Activated CD8-positive, alpha-beta T cell treated with anti-CD3 and anti-CD28 coated beads for 36 hours (primary cell): Measurements from ENCODE around the gene BHLHE23. TPM values are rescaled to one million over a fixed set of nuclear protein-coding genes. Genes with fewer than 3 reads are reported as not detected.
A peak's percentile ranks its signal among the peaks of the same experiment; 100 is the strongest.

ENCODE experiments used
- ATAC-seq: fragments of 200-7000 bp; cut with Tn5 transposase; one replicate; pipeline ENCODE4 v1.10.0; 2021; ENCODE audit warnings: mild to moderate bottlenecking, moderate library complexity
- CTCF ChIA-PET: fragments of 350-600 bp; sonication (Branson Sonifier 250); formaldehyde crosslinking; loops from one replicate; lab custom pipeline; 2021; ENCODE audit warnings: antibody characterized with exemption; lab: Charles Lee
- POLR2A ChIA-PET: fragments of 350-600 bp; sonication (Branson Sonifier 250); formaldehyde crosslinking; loops from one replicate; lab custom pipeline; 2021; ENCODE audit warnings: antibody characterized with exemption; lab: Charles Lee
- DNase-seq: peaks from one replicate; pipeline ENCODE4 v3.0.0-alpha.2; 2020
- H3K27ac Mint-ChIP-seq: one replicate; pipeline ENCODE4 v1.8.0; 2021; ENCODE audit warnings: mild to moderate bottlenecking, mixed read lengths
- H3K27me3 Mint-ChIP-seq: one replicate; pipeline ENCODE4 v1.8.0; 2021; ENCODE audit warnings: mixed read lengths
- H3K36me3 Mint-ChIP-seq: one replicate; pipeline ENCODE4 v1.8.0; 2021; ENCODE audit warnings: low read depth, mixed read lengths
- H3K4me1 Mint-ChIP-seq: one replicate; pipeline ENCODE4 v1.8.0; 2021; ENCODE audit warnings: low read depth, mixed read lengths
- H3K4me3 Mint-ChIP-seq: one replicate; pipeline ENCODE4 v1.8.0; 2021; ENCODE audit warnings: mild to moderate bottlenecking, moderate library complexity, mixed read lengths
- H3K9me3 Mint-ChIP-seq: one replicate; pipeline ENCODE4 v1.8.0; 2021; ENCODE audit warnings: mixed read lengths
- intact Hi-C: fragments of 100-400 bp; cut with micrococcal nuclease; formaldehyde crosslinking; loops from one replicate; pipeline ENCODE4 v1.10.0; 2022
- total RNA-seq, 2 experiments: library from RNA; stranded (reverse); gene quantifications; one replicate each; pipeline ENCODE4 v1.2.3, GENCODE V29; 2021
- TF ChIP-seq, protein P1 (sequence below): fragments of 200-600 bp; IDR thresholded peaks from one replicate; pipeline ENCODE4 v1.8.0; 2022; ENCODE audit warnings: antibody characterized with exemption, mild to moderate bottlenecking

Gene BHLHE23
- total RNA-seq, 2 experiments from 2014 or later, result not detected

DNA sequence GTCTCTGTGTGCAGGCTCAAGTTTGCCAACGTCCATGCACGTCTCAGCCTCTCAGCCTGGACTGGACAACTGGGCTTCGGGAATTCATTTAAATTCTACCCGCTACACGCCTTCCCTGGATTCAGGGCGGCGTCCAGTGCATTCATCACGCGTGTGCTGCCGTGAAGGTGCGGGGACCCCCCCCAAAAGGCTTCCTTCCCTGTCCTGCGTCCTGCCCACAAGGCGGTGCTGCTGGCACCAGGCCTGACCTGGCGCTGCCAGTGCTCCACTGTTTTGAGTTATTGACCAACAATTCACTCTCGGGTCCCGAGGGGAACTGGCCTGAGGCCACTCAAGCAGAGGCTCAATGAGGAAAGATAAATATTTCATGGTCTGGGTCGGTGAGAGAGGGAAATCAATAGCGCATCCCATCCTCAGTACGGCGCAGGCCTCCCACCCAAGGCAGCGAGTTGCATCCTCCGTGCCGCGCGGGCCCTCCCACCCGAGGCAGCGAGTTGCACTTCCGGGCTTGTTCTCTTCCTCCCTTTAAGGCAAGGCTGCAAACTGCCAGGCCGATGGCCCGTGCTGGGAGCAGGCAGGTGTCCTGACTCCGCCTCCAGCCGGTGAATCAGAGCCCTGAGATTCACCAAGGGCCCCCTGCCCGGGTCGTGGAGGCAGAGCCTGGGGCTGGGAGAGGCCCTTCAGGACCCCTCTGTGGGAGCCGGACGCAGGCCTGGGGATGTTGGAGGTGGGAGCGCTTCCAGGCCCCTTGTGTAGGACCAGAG lies 22.8 kb upstream of the BHLHE23 start:
- Mint-ChIP-seq H3K27ac (peak overlapping the region; percentile 34), H3K9me3 (no peaks in the 10 kb centered on the region), H3K4me1 (peaks cover 25% of the 10 kb centered on the region), H3K27me3 (peaks cover 20% of the 10 kb centered on the region), H3K4me3 (peak overlapping the region; percentile 15), H3K36me3 (no peaks in the 10 kb centered on the region)
- ChIA-PET CTCF (no interaction called here), POLR2A (no interaction called here)
- peak; percentile 38 for ATAC-seq
- peak; percentile 64 for DNase-seq
- intact Hi-C loops, result no loop called here
- TF ChIP-seq, protein P1, sequence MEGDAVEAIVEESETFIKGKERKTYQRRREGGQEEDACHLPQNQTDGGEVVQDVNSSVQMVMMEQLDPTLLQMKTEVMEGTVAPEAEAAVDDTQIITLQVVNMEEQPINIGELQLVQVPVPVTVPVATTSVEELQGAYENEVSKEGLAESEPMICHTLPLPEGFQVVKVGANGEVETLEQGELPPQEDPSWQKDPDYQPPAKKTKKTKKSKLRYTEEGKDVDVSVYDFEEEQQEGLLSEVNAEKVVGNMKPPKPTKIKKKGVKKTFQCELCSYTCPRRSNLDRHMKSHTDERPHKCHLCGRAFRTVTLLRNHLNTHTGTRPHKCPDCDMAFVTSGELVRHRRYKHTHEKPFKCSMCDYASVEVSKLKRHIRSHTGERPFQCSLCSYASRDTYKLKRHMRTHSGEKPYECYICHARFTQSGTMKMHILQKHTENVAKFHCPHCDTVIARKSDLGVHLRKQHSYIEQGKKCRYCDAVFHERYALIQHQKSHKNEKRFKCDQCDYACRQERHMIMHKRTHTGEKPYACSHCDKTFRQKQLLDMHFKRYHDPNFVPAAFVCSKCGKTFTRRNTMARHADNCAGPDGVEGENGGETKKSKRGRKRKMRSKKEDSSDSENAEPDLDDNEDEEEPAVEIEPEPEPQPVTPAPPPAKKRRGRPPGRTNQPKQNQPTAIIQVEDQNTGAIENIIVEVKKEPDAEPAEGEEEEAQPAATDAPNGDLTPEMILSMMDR, result no peak

DNA sequence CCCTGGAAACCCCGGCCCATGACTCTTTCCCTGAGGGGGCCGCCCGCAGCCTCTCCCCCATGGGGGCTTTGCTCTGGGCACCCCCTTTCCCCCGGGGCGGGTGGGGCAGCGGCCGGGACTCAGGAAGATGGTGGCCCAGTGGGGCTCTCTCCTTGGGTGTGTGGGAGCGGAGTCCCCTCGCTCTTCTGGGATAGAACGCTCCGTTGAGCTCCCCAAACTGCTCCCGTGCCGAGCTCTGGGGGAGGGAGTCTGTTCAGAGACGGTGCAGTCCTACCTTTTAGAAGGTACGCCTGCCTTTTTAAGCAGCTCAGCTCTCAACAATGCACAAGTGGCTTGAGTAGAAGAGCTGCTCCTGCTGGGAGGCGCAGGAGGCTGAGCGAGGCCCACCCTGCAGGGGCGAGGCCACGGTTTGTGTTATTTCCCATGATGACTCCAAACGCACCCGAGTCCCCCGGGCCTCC lies 21.7 kb upstream of the BHLHE23 start:
- ChIA-PET POLR2A (interaction anchor here (0.6 kb wide), 1 partner anchor 27 kb away, joined by 3 read pairs; no protein-coding TSS in a partner anchor), CTCF (interaction anchor here (0.6 to 1.8 kb wide), 2 partner anchors 19 to 117 kb away, joined by 3 to 7 read pairs; no protein-coding TSS in a partner anchor)
- DNase-seq (no peak), ATAC-seq (no peak)
- no peaks in the 10 kb centered on the region for H3K9me3 Mint-ChIP-seq
- no peak overlapping the region for H3K27ac Mint-ChIP-seq
- peaks cover 21% of the 10 kb centered on the region for H3K27me3 Mint-ChIP-seq
- intact Hi-C loops, result no loop called here
- TF ChIP-seq, protein P1, result no peak
- H3K4me3 Mint-ChIP-seq, result peak overlapping the region; percentile 37
- no peaks in the 10 kb centered on the region for H3K36me3 Mint-ChIP-seq
- peaks cover 25% of the 10 kb centered on the region for H3K4me1 Mint-ChIP-seq

DNA sequence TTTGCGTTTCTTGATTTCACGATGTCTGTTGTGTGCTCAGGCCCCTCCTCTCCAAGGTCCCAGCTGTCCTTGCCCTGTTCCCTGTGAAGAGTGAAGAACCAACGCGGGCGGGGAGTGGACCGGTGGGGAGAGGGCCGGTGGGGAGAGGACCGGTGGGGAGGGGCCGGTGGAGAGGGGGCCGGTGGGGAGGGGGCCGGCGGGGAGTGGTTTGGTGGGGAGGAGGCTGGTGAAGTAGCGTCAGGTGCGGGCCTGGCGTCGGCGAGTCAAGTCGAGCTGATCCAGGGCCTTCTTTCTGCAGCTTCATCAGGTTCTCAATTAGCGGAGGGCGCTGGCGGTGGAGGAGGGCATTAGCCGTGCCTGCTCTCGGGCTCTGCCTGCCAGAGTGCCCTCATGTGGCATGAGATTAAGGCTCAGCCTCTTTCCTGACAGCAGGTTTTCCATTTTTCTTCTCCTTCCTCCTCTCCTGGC lies 21.2 kb upstream of the BHLHE23 start:
- H3K27me3 Mint-ChIP-seq, result peaks cover 20% of the 10 kb centered on the region
- TF ChIP-seq, protein P1, result no peak
- intact Hi-C loops, result no loop called here
- H3K4me1 Mint-ChIP-seq, result peaks cover 21% of the 10 kb centered on the region
- H3K36me3 Mint-ChIP-seq, result no peaks in the 10 kb centered on the region
- H3K9me3 Mint-ChIP-seq, result no peaks in the 10 kb centered on the region
- CTCF ChIA-PET, result interaction anchor here (0.8 to 1.8 kb wide), 2 partner anchors 19 to 55 kb away, joined by 3 to 7 read pairs; no protein-coding TSS in a partner anchor
- ATAC-seq, result peak; percentile 55
- no peak overlapping the region for H3K27ac Mint-ChIP-seq
- peak; percentile 59 for DNase-seq
- POLR2A ChIA-PET, result no interaction called here
- H3K4me3 Mint-ChIP-seq, result peak overlapping the region; percentile 37

DNA sequence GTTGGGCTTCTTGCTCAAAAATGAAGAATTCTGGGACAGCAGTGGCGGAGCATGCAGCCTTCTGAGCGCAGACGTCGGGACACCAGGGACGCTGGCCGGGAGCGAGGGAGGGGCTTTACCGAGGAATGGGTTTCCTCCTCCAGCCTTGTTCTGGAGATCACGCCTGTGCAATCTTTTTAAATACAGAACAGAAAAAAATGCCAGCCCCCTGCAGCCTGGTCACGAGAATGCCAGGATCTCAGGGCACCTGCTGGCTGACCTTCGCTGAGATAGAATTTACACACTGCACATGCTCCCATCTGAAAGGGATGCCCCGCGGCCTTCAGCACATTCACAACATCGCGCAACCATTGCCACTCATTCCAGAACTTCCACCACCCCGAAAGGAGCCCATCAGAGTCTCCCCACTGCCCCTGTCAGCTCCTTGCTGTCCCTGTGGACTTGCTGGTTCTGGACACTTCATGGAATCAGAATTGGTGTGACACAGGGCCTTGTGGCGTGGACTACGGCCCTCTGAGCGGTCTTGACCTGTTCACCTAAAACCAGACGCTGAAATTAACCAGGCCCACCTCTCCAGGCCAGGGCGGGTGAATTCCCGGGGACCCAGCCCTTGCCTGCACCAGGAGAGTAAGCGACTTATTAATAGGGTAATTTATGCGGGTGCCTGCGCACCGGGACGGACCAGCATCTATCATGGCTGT lies 20.6 kb upstream of the BHLHE23 start:
- Mint-ChIP-seq H3K4me3 (no peak overlapping the region), H3K27ac (no peak overlapping the region), H3K4me1 (peaks cover 17% of the 10 kb centered on the region), H3K9me3 (no peaks in the 10 kb centered on the region), H3K27me3 (peaks cover 17% of the 10 kb centered on the region), H3K36me3 (no peaks in the 10 kb centered on the region)
- DNase-seq, result no peak
- TF ChIP-seq, protein P1, result no peak
- ChIA-PET POLR2A (no interaction called here), CTCF (interaction anchor here (0.8 to 1.8 kb wide), 2 partner anchors 18 to 55 kb away, joined by 3 to 7 read pairs; no protein-coding TSS in a partner anchor)
- intact Hi-C loops, result no loop called here
- ATAC-seq, result no peak
